NCI-H1930 (cell line): ENCODE data around the gene SAMHD1.
"Not testable (repeated sequence)": the region's sequence is repeated elsewhere in the genome, so short reads cannot be mapped to it uniquely, and the experiment has no call there.

Experiments used
- DNase-seq, 2 experiments: peaks; one replicate each; lab custom pipeline; 2025; lab: John Stamatoyannopoulos, UW

The SAMHD1 gene

DNA sequence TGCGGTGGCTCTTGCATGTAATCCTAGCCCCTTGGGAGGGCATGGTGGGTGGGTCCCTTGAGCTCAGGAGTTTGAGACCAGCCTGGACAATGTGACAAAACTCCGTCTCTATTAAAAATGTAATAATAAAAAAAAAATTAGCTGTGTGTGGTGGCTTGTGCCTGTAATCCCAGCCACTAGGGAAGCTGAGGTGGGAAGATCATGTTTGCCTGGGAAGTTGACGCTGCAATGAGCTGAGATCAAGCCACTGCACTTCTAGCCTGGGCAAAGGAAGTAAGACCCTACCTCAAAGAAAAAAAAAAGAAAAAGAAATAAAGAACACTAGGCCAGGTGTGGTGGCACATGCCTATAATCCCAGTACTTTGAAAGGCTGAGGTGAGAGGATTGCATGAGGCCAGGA, 4.5 kb upstream of the SAMHD1 start:
- DNase-seq: no peak

DNA sequence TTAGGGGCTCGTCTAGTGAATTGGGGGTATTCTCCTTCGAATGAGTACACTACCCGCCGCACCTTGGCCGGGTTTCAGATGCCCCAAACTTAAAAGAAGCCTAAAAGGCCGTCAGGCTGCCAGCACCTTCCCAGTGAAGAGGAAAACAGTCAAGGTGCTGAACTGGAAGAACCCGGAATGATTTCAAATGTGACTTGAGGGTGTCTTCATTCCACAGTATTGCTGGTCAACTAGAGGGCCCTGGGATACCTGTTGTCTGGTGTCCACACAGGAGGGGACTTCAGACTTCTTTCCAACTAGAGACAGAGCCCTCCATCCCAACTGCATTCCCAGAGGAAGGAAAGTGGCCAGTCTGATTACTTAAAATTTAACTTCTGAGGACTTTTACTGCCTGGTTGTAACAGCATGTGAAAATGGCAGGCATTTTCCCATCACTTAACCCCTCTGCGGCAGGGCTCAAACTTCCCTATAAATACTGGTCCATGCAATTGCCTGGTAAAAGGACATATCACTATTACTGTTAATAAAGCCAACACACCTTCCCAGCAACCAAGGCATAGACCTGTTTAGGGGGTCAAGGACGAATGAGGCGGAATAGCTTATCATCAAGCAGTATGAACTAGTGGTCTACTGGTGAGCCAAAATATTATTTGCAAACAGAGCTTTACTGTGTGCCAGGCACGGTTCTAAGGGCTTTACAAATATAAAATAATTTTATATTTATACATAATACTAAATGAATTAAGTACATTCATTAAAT, 651 bp upstream of the SAMHD1 start:
- no peak for DNase-seq

DNA sequence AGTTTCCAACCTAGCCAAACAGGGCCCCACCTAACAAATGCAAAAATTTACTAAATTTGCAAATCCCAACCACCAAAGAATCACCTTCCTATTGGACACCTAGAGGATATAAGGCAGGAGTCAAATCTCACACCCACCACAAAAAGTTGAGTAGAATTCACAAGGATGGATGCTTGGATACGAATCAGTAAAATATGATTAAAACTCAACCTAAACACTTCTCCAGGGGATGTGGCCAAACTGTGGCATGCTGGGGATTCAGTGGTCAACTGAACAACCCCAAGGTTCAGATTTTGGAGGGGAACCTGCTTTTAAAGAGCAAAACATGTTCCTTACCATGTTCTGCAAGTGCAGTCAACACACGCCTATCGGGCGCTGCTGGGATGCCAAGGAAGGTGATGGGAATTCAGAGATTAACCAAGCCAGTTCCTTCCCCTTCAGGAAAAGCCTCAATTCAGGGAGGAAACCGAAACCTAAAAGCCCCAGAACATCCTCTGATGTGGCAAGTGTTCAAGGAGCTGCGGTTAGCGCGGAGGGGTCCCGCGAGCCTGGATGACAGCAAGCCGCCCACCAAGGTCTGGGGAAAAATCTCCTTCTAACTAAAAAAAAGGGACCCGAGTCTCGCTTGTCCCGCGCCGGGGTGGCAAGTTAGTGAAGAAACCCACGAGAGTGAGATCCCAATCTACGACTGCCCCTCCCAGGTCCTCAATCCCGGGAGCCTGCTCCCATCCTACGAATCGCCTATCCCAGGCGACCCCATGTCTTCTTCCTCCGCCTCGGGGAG, 902 bp downstream of the SAMHD1 start:
- DNase-seq: no peak

DNA sequence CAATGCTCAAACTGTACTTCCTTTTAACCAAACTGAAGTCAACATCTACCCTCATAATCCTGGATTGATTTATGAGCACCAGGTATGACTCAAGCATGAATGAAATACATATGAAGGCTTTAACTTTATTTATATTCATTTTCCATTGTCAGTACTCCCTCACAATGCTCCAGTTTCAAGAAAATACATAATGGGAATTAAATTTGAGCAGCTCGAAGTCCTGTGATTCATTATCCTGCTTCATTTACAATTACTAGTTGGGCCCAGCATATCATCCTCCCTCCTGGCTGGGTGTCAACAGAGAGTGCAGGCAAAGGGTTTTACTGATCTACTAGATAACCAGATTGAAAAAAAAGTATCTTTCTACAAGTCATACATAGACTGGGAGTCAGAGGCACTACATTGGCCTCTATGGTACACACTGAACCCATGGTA, 10.1 kb downstream of the SAMHD1 start:
- DNase-seq: no peak

DNA sequence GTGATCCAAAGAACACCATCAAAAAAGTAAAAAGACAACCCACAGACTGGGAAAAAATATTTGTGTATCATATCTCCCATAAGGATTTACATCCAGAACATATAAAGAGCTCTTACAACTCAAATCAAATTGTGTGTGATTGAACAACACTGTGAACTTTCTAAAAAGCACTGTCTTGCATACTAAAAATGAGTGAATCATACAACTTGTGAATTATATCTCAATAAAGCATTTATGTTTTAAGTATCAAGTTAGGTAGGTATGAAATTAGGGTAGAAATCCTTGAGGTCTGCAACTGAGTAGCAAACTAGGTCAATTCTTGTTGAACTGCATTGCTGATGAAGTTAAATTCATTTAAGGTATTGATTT, 14.1 kb downstream of the SAMHD1 start:
- DNase-seq: no peak

DNA sequence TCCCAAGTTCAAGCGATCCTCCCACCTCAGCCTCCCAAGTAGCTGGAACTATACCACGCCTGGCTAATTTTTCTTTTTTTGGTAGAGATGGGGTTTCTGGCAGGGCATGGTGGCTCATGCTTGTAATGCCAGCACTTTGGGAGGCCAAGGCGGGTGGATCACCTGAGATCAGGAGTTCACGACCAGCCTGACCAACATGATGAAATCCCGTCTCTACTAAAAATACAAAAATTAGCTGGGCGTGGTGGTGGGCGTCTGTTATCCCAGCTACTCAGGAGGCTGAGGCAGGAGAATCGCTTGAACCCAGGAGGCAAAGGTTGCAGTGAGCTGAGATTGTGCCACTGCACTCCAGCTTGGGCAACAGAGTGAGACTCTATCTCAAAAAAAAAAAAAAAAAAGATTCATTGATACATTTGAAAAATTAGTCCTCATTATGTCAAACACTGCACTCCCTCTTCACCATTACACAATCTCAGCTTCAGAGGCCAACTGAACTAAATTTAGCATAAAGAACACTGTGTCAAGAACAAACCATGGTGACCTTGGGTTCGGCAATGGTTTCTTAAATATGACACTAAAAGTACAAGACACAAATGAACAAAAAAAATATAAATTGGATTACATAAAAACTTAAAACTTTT, 14.6 kb downstream of the SAMHD1 start:
- not testable (repeated sequence) for DNase-seq

DNA sequence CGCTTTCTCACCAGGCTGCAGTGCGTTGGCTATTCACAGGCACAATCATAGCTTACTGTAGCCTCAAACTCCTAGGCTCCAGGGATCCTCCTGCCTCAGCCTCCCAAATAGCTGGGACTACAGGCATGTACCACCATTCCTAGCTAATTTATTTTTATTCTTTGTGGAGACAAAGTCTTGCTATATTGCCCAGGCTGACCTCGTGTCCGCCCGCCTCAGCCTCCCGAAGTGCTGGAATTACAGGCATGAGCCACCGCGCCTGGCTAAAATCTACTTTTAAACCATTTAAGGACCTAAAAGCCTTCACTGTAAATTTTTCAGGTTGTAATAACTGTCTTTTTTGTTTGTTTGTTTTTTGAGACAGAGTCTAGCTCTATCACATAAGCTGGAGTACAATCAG, 15.2 kb downstream of the SAMHD1 start:
- DNase-seq: no peak

DNA sequence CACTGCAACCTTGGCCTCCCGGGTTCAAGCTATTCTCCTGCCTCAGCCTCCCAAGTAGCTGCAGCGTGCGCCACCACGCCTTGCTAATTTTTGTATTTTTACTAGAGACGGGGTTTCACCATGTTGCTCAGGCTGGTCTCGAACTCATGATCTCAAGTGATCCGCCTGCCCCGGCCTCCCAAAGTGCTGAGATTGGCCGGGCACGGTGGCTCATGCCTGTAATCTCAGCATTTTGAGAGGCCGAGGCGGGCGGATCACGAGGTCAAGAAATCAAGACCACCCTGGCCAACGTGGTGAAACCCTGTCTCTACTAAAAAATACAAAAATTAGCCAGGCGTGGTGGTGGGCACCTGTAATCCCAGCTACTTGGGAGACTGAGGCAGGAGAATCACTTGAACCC, 17.9 kb downstream of the SAMHD1 start:
- not testable (repeated sequence) for DNase-seq

DNA sequence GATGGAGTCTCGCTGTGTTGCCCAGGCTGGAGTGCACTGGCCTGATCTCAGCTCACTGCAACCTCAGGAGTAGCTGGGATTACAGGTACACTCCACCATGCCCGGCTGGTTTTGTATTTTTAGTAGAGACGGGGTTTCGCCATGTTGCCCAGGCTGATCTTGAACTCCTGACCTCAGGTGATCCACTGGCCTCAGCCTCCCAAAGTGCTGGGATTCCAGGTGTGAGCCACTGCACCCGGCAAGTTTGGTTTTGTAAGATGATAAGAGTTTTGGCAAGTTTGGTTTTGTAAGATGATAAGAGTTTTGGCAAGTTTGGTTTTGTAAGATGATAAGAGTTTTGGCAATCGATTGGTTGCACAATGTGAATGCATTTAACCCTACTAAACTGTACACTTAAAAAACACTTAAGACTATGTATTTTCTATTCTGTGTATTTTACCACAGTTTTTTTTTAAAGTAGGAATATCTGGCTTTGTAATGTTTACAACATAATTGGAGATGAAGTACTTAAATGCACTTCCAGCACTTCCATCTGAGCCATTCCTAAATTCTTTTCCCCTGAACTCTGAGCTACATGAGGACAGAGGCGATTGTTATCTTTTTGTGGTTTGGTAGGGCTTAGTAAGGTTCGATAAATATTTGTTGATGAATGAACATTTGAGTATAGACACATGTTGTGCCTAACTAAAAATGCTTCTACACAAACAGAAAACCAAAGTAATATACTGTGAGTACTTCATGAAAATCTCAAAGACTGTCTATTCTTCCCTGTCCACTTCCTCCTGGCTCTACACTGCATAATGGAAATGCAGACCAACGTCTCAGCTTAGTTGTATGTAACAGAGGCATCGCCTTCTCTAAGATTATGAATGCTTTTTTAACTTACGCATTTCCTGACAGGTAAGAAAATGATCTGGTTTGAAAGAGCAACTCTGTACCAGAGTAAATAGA, 18.8 kb downstream of the SAMHD1 start:
- no peak for DNase-seq

DNA sequence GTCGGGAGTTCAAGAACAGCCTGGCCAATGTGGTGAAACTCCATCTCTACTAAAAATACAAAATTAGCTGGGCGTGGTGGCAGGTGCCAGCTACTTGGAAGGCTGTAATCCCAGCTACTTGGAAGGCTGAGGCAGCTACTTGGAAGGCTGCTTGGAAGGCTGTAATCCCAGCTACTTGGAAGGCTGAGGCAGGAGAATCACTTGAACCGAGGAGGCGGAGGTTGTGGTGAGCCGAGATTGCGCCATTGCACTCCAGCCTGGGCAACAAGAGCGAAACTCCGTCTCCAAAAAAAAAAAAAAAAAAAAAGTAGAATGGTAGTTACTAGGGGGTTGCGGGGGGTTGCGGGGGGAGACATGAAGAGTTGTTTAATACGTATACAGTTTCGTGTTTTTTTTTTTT, 19.4 kb downstream of the SAMHD1 start:
- DNase-seq: not testable (repeated sequence)

DNA sequence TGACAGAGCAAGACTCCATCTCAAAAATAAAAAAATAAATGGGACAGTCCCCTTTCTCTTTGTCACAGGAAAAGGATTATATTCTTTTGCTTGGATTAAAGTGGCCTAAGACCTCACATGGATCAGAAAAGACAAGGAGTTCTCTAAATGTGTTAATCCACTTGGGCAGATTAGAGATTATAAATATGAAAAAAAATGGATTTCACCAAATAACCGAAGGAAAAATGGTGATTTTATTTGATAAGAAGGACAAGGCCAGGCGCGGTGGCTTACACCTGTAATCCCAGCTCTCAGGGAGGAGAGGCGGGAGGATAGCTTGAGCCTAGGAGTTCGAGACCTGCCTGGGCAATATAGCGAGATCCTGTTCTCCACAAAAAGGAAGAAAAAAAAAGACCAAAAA, 21.8 kb downstream of the SAMHD1 start:
- no peak for DNase-seq

DNA sequence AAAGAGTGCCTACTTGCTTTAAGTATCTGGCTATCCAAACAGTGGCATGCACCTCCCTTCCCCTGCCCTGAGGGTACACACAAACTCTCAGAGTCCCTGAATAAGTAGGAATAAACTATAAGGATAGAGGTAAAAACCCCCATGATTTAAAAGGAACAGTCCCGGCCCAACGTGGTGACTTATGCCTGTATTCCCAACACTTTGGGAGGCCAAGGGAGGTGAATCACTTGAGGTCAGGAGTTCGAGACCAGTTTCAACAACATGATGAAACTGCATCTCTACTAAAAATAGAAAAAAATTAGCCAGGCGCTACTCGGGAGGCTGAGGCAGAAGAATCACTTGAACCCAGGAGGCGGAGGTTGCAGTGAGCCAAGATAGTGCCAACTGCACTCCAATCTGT, 22.2 kb downstream of the SAMHD1 start:
- DNase-seq: no peak

DNA sequence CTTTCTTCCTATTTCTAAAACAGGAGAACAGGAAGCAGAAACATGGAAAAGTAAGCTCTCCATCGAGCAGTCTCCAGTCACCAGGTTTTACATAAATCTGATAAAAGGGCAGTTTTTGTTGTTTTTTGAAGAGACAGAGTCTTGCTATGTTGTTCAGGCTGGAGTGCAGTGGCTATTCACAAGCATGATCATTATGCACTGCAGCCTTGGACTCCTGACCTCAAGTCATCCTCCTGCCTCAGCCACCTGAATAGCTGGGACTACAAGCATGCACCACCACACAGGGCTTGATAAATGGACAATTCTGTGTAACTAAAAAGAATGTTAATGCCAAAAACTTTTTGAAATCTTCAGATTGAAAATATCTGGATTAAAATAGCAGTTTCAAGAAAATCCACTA, 23.8 kb downstream of the SAMHD1 start:
- DNase-seq: no peak

DNA sequence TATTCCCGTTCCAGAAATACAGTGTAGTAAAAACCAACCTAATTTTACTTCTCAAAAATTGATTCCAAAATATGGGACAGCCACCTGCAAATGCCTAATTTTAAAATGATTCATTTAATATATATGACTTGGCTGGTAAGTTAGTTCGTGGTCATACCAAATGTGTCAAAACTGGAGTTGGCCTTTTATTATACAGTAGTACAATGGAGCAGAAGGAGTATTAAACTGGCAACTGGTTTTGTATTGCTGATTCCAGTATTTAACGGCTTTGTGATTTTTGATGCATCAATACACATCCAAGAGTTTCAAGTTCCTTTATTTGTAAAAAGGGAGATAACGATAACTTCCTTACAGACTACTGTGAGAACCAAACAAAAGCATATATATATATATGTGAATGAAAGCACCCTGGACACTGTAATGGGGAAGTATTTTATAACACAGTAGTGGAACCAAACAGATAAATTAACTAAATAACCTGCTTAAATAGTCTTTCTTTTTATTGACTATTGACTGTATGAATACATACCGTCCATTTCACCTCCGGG, 24.8 kb downstream of the SAMHD1 start:
- DNase-seq: no peak

DNA sequence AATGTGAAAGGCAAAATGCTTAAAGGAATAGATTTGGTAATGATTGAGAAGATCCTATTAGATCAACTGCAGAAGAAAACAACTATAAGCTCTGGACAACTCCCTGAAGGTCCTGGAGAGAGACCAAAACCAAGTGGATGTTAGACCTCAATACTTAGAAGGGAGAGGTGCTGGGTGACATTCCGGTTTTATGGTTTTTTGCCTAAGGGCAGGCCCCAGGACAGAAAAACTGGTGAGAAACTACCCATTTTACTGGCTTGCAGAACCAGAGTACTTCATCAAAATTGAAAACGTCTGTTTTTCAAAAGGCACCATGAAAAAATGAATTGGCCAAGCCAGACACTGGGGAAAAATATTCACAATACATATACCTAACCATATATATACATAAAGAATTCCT, 26.3 kb downstream of the SAMHD1 start:
- no peak for DNase-seq

DNA sequence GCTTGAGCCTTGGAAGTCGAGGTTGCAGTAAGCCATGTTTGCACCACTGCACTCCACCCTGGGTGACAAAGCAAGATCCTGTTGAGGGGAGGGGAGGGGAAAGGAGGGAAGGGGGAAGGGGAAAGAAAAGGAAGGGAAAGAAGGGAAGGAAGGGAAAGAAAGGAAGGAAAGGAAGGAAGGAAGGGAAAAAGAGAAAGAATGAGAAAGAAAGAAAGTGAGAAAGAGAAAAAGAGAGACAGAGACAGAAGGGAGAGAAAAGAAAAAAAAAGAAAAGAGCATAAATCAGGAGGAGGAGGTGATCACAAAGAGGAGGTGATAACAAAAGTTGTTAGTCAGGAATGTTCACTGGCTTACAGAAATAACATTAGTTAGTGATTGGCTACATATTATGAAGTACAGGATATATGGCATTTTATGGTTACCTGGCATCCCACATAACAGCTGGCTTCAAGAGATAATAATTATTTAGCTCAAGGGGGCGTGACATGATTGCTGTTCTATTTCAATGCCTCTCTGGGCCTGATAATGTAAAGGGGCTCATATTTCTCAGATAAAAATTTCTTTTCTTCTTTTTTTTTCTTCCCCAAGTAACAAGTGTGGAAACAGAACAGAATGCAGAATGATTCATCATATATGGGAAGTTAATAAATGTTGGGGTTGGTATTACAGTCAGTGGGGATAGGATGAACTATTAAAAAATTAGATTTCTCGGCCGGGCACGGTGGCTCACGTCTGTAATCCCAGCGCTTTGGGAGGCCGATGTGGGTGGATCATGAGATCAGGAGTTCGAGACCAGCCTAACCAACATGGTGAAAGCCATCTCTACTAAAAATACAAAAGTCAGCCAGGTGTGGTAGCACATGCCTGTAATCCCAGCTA, 27.1 kb downstream of the SAMHD1 start:
- no peak for DNase-seq

DNA sequence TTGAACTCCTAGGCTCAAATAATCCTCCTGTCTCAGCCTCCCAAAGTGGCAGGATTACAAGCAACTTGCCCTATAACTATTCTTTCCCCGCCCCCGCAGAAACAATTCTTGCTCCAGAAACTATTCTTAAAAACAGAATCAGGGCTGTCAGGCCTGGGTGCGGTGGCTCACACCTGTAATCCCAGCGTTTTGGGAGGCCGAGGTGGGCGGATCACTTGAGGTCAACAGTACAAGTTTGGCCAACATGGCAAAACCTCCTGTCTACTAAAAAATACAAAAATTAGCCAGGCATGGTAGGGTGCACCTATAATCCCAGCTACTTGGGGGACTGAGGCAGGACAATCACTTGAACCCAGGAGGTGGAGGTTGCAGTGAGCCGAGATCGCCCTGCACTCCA, 31.2 kb downstream of the SAMHD1 start:
- DNase-seq: no peak

DNA sequence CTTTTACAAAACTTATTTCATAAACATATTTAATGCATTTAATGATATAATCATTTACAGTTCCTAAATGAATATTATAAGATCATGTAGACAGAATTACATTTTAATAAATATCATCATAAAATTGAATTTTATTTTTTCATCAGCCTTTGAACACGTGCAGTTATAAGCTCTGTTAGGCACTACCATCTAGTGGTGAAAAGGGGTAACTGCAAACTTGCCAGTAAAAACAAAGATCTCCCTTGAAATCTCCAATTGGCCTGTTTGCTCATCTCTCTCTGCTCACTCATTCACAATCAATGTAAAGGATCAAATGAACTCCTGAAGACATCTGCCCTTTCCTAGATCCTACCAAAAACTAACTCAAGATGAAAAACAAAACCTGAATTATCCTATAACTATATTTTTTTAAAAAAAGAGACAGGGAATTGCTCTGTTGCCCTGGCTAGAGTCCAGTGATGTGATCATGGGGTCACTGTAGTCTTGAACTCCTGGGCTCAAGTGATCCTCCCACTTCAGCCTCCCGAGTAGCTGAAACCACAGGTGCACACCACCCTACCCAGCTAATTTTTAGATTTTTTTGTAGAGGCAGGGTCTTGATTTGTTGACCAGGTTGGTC, 31.7 kb downstream of the SAMHD1 start:
- DNase-seq: peak in 1 of 2 experiments; percentile 59

DNA sequence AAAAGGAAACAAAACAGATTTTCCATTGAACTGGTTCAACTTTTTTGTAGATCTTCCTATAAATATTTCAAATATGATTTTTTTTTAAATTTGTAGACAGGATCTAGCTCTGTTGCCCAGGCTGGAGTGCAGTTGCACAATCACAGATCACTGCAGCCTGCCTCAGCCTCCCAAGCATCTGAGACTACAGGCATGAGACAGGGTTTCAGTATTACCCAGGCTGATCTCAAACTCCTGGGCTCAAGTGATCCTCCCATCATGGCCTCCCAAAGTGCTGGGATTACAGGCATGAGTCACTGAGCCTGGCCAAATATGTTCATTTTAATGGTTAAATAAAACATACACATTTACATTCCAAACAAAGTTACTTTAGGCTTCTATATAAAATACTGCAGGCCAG, 33.6 kb downstream of the SAMHD1 start:
- no peak for DNase-seq

DNA sequence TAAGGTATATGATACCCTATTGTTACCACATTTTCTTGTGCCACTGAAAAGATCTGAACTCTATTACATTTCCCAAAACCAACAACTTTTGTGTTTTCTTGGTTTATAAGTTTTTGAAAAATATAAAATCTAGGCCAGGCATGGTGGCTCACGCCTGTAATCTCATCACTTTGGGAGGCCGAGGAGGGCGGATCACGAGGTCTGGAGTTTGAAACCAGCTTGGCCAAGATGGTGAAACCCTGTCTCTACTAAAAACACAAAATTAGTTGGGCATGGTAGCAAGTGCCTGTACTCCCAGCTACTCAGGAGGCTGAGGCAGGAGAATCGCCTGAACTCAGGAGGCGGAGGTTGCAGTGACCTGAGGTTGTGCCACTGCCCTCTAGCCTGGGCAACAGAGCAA, 34.3 kb downstream of the SAMHD1 start:
- no peak for DNase-seq
